ENCODE data around the gene PTX4.
"Not testable (repeated sequence)": the region's sequence is repeated elsewhere in the genome, so short reads cannot be mapped to it uniquely, and the experiment has no call there.

PTX4 gene

DNA sequence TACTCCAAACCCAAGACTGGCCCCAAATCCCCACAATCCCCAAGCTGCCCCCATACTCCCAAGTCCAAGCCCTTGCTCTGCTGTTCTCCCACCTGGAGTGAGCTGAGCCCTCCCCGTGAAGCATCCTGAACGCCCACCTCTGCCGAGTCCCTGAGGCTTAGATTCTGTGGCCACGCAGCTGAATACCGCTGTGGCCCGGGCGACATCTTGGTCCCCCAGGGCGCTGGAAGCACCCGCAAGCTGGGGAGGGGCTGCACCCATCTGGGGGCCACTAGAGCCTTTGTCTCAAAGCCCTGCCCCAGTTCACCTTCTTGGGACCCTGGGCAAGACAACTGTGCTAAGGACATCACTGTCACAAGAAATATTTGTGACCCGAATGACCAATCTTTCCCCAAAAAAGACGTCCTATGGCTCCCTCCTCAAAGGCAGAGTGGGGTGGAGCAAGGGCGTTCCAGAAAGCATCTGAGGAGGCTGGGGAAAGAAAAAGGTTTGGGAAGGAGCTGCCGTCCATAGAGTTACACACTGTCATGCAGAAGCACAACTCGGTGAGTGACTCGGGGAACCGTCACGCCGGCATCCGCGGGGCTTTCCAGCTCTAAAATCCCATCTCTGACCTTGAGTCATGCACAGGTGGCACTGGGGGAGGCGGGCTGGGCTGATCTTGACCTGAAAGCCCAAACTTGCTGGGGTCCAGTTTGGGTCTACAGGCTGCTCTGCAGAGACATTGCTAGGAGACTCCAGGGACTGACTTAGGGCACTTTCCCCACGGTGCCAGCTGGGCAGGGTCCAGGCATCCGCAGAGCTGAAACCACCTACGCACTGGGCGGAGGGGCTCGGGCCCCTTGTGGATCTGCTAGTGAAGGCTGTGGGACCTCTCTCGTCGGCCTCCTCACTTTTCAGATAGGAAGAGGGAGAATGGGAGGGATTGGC is 6.6 kb downstream of the PTX4 start:
- no peak for DNase-seq (ENCODE audit: low spot score)

DNA sequence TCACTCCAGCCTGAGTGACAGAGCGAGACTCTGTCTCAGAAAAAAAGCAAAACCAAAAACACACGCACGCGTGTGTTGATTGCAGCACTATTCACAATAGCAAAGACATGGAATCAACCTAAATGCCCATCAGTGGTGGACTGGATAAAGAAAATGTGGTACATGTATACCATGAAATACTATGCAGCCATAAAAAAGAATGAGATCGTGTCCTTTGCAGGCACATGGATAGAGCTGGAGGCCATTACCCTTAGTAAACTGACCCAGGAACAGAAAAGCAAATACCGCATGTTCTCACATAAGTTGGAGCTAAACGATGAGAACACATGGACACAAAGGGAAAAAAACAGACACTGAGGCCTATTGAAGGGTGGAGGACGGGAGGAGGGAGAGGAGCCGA is 9.8 kb downstream of the PTX4 start:
- DNase-seq (ENCODE audit: low spot score): not testable (repeated sequence)

DNA sequence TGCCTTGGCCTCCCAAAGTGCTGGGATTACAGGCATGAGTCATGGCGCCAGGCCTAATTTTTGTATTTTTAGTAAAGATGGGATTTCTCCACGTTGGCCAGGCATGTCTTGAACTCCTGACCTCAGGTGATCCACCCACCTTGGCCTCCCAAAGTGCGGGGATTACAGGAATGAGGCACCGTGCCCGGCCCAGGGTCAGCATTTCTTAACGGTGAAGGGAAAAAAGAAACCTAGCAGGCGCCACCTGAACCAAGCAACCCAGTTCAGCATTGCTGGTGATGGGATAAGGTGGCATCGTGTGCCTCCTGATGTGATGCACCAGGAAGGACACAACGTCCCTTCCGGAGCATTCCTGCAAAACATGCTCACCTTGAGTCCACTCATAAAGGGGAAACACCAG is 11.7 kb downstream of the PTX4 start:
- no peak for DNase-seq (ENCODE audit: low spot score)

DNA sequence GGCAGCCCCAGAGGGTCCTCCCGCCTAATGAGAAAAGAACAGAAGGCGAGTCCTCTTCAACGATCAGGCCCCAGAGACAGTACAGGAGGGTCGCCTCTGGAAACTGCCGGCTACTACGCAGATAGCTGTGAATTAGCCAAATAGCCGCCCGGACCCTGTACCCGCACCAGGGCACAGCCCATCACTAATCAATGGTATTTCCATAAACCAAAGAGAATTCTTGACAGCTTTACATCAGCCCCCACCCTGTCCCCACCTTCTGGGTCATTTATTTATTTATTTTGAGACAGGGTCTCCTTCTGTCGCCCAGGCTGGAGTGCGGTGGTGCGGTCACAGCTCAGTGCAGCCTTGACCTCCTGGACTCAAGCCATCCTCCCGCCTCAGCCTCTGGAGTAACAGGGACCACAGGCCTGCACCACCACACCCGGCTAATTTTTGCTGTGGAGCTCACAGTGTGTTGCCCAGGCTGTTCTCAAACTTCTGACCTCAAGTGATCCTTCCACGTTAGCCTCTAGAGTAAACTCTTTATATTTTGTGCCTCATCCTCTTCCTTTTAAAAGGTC is 13.1 kb downstream of the PTX4 start:
- no peak for DNase-seq (ENCODE audit: low spot score)

DNA sequence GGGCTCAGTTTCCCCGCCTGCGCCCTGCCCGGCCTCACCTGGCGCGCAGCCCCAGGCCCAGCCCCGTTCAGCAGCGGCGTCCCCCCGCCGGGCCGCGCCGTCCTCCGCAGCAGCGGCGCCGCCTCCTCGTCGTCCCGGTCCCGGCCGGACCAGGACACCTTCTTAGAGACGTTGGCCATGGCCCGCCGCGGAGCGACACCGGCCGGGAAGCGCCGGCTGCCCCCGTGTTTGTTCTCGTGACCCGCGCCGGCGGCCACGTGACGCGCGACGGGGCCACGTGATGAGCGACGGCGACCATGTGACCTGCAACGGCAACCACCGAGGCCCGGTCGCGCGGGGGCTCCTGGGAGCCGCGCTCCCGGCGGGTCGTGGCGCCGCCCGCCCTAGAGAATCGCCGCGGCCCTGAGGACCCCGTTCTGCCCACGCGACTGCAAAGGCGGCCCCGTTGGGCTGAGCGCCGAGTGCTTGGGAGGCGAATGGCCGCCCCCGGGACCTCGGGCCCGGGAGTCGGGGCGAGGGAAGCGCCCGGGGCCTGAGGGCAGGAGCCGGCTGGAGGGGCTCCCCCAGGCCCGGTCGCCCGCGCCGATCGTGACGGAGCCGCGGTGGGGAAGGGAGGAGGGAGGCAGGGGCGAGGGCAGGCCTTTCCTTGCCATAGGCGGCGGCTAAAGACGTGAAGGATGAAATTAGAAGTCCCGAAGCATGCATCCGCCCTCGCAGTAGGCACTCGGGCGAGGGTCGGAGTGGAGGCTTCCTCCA is 13.8 kb downstream of the PTX4 start, which contains the start of gene CLCN7:
TSS of gene CLCN7 (minus strand) at position 233 of the 756 bp plus-strand sequence. CDS start at position 179, 54 bp downstream.
- peak; percentile 100 for DNase-seq (ENCODE audit: low spot score)

DNA sequence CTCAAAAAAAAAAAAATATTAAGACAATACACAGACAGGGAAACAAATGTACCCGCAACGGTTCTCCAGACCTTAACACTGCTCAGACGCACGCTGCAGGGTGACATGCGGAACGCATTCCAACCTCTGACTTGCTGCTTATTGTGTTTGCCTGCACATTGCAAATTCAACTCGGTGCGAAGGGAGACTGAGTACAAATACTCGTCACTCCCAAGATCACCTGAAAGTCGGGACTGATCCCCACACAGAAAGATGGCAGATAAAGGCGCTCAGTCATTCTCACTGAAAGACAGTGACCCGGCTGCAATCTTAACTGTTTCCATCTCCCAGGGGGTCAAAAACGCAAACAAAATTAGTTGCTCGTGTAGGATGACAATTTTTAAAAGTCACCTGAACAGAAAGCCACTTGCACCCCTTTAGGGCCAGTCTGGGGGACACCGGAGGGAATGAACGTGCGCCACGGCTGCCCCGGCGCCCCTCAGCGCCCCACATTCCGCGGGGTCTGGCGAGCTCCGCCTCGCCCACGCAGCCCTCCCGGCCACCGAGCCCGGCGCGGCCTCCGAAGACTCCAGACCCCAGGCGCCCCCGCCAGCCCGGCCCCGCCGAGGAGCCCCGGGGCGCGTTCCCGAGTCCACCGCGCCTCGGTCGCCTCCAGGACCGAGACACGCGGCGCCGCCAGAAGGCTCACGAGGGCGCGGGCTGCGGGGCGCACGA is 14.5 kb downstream of the PTX4 start:
- no peak for DNase-seq (ENCODE audit: low spot score)

DNA sequence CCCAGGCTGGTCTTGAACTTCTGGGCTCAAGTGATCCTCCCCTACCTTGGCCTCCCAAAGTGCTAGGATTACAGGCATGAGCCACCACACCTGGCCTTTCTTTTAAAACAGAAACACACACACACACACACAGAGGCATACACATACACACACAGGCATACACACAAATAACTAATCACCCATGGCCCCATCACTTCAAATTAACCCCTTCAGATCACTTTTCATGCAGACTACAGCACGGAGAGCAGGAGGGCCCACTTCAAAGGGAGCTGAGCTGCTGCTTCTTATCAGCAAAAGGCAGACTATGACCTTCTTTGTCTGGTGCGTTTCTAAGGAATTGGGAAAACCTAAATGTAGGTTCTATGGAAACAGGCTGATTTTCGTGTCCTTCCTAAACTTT is 15.8 kb downstream of the PTX4 start:
- DNase-seq (ENCODE audit: low spot score): no peak

DNA sequence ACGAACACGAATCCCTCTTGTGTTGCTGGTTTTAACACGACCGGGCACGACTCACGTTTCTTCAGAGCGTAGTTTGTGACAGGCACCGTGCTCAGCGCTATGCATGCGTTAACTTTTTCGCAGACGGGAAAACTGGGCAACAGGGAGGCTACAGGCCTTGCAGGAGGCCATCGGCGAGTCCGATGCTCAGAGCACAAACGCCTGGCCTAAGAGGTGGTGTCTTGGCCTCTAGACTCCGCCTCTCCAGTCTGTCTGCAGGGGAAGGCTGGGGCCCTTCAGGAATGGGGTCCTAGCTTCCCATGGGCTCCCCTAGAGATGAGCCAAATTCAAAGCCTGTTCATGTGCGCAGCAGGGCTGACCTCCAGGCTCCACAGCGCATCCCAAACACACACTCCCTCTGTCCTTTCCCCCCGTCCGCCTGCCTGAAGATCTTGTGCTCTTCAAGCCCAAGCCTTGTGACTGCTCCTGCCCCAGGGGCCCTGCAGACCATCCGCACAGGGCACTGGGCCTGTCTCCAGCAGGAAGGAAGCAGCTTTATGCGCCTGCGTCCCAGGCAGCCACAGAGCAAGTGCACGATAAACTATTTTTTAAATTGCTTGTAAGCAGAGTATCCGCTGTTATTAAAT is 17.1 kb downstream of the PTX4 start:
- no peak for DNase-seq (ENCODE audit: low spot score)

DNA sequence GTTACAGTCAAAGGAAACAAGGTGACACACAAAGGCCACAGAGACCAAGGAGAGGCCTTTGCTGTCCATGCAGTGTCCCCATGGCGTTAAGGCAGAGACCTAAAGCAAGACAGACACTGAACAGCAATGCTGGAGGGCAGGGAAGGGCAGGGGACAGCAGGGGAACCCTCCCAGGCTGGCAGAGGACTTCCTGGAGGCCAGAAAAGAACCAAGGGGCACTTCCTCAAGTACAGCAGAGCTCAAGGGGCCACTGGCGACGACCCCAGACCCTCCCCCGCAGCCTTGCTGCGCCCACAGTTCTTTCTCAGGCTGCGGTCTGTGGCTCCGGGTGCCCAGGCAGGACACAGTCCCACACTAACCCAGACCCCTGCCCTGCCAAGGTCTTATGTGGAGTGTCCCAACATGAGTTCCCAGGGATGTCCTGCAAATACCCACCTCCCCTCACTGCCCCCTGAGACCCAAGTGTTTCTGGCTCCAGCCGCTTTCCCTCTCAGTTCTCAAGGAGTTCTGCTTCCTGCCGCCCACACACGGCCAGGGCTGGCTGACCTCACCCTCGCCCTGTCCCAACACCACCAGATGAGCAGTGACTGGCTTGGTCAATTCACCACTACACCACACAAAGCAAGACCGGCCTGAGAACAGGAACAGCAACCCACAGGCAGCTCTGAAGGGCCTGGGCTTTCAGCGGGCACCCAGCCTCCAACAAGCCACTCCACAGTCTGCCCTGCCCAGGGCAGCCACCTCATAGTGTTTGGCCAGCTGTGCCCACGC is 18.1 kb downstream of the PTX4 start:
- DNase-seq (ENCODE audit: low spot score): no peak

DNA sequence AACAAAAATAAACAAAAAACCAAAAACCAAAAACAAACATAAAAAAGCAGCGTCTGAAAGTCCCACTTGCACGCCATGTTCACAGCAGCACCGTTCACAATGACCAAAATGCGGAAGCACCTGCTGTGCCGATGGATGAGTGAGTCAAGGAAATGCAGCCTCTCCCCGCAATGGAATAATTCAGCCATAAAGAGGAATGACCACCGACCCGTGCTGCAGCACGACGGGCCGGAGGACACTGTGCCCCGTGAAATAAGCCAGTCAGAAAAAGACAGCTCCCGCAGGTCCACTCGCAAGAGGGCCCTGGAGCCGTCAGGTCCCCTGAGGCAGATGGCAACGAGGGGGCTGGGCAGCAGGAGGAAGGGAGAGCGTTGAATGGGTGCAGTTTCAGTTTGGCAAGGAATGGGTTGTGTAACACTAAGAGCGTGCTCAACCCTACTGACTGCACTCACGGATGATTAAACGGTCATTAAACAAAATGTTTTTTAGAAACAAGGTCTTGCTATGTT is 19.0 kb downstream of the PTX4 start:
- no peak for DNase-seq (ENCODE audit: low spot score)

DNA sequence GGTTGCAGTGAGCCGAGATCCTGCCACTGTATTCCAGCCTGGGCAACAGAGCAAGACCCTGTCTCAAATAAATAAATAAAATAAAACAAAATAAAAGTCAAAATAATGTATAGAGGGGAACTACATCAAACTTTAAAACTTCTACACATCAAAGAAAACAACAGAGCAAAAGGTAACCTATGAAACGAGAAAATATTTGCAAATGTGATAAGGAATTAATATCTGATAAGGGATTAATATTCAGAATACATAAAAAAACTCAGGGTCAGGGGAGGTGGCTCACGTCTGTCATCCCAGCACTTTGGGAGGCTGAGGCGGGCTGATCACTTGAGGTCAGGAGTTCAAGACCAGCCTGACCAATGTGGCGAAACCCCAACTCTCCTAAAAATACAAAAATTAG is 19.6 kb downstream of the PTX4 start:
- not testable (repeated sequence) for DNase-seq (ENCODE audit: low spot score)

DNA sequence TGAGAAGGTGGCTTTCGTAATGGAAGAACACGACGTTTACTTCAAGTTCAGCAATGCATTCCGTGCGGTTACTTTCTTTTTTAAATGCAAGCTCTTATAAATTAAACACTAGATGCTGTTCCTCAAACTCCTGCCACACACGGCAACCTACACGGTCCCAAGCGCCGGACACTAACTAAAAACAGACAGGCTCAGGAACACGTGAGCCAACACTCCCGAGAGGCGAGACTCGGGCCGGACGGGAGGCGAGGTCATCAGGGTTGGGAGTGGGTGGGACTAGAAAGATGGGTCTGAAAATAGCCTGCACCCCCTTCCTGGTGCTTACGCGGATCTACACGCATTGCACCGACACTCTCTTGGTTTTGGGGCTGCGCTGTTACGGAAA is 20.3 kb downstream of the PTX4 start:
- DNase-seq (ENCODE audit: low spot score): no peak

DNA sequence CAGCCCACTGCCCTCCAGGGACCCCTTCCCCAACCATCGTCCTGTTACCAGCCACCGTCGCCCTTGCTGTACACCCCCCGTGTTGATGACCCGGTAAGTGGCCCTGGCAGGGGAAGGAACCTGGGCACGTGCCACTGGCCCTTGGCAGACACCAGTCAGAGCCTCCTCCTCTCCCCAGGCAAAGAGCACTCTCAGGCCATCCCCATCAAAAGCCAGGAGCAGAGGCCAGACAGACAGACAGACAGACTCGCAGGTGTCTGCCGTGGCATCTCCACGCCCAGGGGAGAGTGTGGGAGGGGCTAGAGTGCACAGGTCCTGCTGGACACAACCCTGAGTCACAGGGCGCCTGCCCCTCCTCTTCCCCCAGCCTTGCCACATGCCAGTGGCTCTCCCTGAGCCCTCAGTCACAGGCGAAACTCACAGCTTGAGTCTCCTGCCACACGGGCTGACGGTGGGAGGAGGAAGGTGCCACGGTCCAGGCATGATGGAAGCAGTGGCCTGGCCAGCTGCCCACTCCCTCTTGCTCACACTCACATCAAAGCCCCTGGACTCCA is 21.7 kb downstream of the PTX4 start:
- no peak for DNase-seq (ENCODE audit: low spot score)

DNA sequence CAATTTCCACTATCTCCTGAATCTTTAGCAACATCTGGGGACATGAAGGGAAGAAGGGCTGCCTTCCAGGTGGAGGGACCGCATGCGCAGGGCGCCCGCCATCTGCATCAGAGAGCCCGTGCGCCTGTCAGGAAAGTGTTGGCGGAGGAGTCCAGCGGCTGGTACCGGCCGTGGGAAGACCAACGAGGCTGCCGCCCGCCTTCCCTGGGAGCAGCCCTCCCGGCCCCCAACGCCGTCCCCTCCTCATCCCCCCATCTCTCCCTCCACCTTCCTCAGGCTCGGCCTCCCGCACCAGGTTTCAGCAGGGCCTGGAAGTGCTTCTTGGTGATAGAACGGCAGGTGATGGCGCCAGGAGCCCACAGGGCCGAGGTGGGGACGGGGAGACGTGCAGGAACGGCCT is 22.7 kb downstream of the PTX4 start:
- no peak for DNase-seq (ENCODE audit: low spot score)

DNA sequence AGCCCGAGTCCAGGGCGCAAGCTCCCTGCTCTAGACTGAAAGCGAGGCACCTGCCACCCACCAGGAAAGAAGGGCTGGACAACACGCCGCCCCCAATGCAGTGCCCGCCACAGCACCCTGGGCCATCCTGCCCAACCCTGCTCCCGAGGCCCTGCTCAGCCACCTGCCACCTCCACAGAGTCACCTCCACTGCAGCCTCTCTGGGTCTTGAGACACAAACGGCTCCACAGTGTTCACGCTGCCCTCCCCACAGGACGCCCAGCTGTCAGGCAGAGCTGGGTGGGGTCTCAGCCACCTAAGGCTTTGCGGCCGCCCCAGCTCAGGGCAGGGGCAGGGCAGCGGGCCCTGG is 23.2 kb downstream of the PTX4 start:
- DNase-seq (ENCODE audit: low spot score): no peak

DNA sequence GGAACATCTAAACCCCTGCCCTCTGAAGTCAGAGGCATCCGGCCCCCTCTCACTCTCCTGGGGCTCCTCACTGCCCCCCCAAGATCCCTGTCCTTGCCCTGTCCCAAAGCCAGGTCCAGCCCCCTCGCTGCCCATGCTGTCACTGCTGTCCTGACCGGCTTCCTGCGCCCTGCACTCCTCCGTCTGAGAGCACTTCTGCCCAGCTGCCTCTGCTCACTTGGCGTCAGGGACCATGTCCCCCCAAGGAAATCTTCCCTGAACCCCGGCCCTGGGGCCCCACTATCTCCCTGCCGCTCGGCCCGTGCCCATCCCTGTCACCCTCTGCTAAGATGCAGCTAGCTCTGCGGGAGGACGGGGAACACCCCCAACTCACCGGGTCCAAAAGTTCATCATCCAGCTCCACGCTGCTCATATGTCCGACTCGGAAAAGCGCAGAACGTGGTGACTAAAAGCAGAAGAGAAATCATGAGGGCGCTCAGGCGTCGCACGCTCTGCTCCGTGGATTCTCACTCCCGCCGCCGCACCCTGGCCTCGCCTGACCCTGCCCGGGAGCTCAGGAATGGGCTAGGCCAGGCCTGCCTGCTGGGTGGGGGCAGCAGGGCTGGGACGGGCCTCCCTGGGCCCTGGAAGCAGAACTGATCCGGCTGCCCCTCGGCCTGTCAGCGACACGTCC is 23.7 kb downstream of the PTX4 start:
- no peak for DNase-seq (ENCODE audit: low spot score)

DNA sequence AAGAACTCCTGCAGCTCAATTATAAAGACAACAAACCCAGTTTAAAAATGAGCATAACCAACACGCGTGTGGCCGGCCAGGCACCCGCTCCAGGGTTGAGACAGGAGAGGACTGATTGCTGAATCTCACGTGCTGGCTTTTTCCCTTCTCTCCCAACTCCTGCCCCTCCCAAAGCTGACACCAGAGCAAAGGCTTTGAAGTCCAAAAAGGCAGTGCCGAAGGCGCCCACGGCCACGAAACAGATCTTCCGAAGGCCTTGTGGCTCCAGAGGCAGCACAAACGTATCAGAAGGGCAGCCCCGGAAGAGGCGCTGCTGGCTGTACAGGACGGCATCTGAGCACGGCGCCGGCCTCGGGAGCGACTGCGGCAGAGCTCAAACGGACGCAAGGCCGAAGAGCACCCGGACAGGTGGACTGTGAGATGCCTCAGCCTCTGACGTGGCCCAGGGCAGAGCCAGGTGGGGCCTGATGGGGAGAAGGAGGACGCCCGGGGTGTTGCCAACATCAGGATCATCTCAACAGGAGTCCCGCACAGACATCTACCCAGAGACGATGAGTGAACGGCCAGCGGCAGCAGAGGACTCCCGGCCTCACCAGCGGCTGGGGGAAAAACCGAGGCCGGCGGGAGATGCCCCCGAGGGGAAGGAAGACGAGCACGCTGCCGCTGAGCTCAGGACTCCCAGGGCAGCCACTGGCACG is 24.4 kb downstream of the PTX4 start:
- DNase-seq (ENCODE audit: low spot score): no peak

DNA sequence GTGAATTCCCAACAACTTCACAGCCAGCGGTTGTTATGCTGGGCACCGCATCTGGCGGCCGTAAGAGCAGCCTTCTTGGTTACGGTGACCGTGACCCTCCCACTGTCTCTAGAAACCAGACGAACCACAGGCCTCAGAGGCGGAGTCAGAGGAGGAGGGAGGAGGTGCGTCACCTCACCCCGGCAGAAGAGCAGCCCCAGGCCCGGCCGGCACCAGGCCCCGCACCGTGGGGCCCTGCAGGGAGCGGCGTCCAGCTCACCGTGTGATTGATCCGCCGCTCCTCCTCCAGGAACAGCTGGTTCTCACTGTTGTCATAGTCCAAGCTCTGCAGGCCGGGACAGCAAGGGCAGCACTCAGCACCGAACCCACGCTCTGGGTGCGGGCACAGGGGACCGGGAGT is 27.6 kb downstream of the PTX4 start:
- no peak for DNase-seq (ENCODE audit: low spot score)

DNA sequence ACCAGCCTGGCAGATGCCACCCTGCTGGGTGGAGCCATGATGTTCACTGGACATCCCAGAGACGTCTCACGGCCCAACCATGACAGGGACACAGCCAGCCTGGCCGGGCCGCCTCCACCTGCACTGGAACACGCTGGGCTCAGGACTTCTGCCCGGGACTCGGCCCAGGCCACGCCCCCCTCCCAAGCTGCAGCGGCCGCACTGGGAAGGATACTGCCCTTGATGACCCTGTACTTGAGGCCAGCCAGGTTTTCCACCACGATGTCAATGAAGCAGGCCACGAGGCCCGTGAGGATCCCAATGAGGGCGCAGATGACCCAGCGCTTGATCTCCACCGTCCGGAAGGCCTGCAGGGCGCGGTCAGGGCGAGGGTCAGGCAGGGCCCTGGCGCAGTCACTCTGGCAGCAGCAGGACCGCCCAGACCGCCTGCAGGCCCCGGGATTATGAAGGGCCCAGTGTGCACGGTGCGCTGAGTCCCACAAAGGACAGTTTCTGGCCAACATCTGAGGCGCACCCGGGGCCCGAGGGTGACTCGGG is 28.1 kb downstream of the PTX4 start:
- no peak for DNase-seq (ENCODE audit: low spot score)

Measured in iPS-NIHi11 (cell line).